GM23338 (cell line): Measurements from ENCODE around the gene ACOT2. TPM values are rescaled to one million over a fixed set of nuclear protein-coding genes. Genes with fewer than 3 reads are reported as not detected.

Experiments used
- ATAC-seq: fragments of 200-7000 bp; cut with Tn5 transposase; 3 replicates; pipeline ENCODE4 v1.9.1; 2020
- DNase-seq: peaks from one replicate; pipeline ENCODE4 v3.0.0-alpha.2; 2015; ENCODE audit warnings: low spot score
- H2AFZ ChIP-seq: fragments of 200-600 bp; sonication (generic); 2 replicates; pipeline ENCODE4 v1.8.0; 2016; ENCODE audit warnings: antibody characterized with exemption, mild to moderate bottlenecking, moderate library complexity
- H3F3A ChIP-seq: fragments of 200-600 bp; sonication (generic); replicated peaks from 2 replicates; pipeline ENCODE4 v1.8.0; 2017; ENCODE audit warnings: antibody characterized with exemption, mixed run types, low read depth
- H3K27ac ChIP-seq: fragments of 200-600 bp; sonication (generic); 2 replicates; pipeline ENCODE4 v1.6.1; 2016; ENCODE audit warnings: low read depth
- H3K27me3 ChIP-seq: fragments of 200-600 bp; sonication (generic); 2 replicates; pipeline ENCODE4 v1.8.0; 2016; ENCODE audit warnings: mild to moderate bottlenecking, mixed run types, moderate library complexity; ENCODE audit not compliant: insufficient read depth
- H3K36me3 ChIP-seq: fragments of 200-600 bp; sonication (generic); 2 replicates; pipeline ENCODE4 v1.8.0; 2016; ENCODE audit warnings: mild to moderate bottlenecking; ENCODE audit not compliant: insufficient read depth
- H3K4me1 ChIP-seq: fragments of 200-600 bp; sonication (generic); 2 replicates; pipeline ENCODE4 v1.8.0; 2016; ENCODE audit warnings: mild to moderate bottlenecking, moderate library complexity; ENCODE audit not compliant: insufficient read depth
- H3K4me2 ChIP-seq: fragments of 200-600 bp; sonication (generic); 2 replicates; pipeline ENCODE4 v1.7.1; 2017; ENCODE audit warnings: mixed run types
- H3K4me3 ChIP-seq: fragments of 200-600 bp; sonication (generic); 2 replicates; pipeline ENCODE4 v1.6.1; 2016; ENCODE audit warnings: mixed run types
- H3K79me2 ChIP-seq: fragments of 200-600 bp; sonication (generic); replicated peaks from 2 replicates; pipeline ENCODE4 v1.8.0; 2017; ENCODE audit warnings: mild to moderate bottlenecking; ENCODE audit not compliant: insufficient read depth
- H3K9me2 ChIP-seq: fragments of 200-600 bp; sonication (generic); 2 replicates; pipeline ENCODE4 v1.8.0; 2017; ENCODE audit not compliant: insufficient read depth
- H4K20me1 ChIP-seq: fragments of 200-600 bp; sonication (generic); replicated peaks from 2 replicates; pipeline ENCODE4 v1.8.0; 2017; ENCODE audit warnings: mild to moderate bottlenecking; ENCODE audit not compliant: insufficient read depth
- H3K27ac Mint-ChIP-seq: 2 replicates; pipeline ENCODE4 v1.8.0; 2020; ENCODE audit warnings: inconsistent platforms, mild to moderate bottlenecking, moderate library complexity, mixed read lengths
- H3K27me3 Mint-ChIP-seq: 3 replicates; pipeline ENCODE4 v1.8.0; 2022; ENCODE audit warnings: low read depth, mild to moderate bottlenecking, moderate library complexity, mixed read lengths, inconsistent platforms; ENCODE audit not compliant: insufficient read depth, poor library complexity
- H3K36me3 Mint-ChIP-seq: 3 replicates; pipeline ENCODE4 v1.8.0; 2021; ENCODE audit warnings: low read depth, mild to moderate bottlenecking, inconsistent platforms, moderate library complexity, mixed read lengths
- H3K4me1 Mint-ChIP-seq: 3 replicates; pipeline ENCODE4 v1.8.0; 2020; ENCODE audit warnings: mild to moderate bottlenecking, inconsistent platforms, mixed read lengths
- H3K4me3 Mint-ChIP-seq: 3 replicates; pipeline ENCODE4 v1.8.0; 2021; ENCODE audit warnings: moderate library complexity, mild to moderate bottlenecking, inconsistent platforms, mixed read lengths
- H3K9me3 Mint-ChIP-seq: 3 replicates; pipeline ENCODE4 v1.8.0; 2020; ENCODE audit warnings: moderate library complexity, mild to moderate bottlenecking, inconsistent platforms, mixed read lengths
- CREB1 ChIP-seq: fragments of 250-450 bp; sonication (Bioruptor Pico); IDR thresholded peaks from 2 replicates; pipeline ENCODE4 v1.5.0; 2020; ENCODE audit warnings: low read depth, mild to moderate bottlenecking, moderate library complexity
- CTCF ChIP-seq, 2 experiments: fragments of 200-600 bp in 1 of 2; sonication (generic) in 1 of 2; conservative IDR thresholded peaks; 2 replicates each; pipeline versions ENCODE4 v1.5.1 to v1.6.1; 2016 to 2017; ENCODE audit warnings: antibody characterized with exemption in 2 of 2, low read depth in 2 of 2, mild to moderate bottlenecking in 2 of 2, moderate library complexity in 1 of 2
- ETS1 ChIP-seq: IDR thresholded peaks from 2 replicates; pipeline ENCODE4 v1.6.1; 2016; ENCODE audit warnings: antibody characterized with exemption
- EZH2 ChIP-seq: fragments of 200-600 bp; sonication (generic); IDR thresholded peaks from one replicate; pipeline ENCODE4 v1.8.0; 2017; ENCODE audit warnings: antibody characterized with exemption, mild to moderate bottlenecking, low read depth; ENCODE audit not compliant: unreplicated experiment
- EZH2phosphoT487 ChIP-seq: fragments of 200-600 bp; sonication (generic); IDR thresholded peaks from one replicate; pipeline ENCODE4 v1.8.1; 2018; ENCODE audit warnings: antibody characterized with exemption; ENCODE audit not compliant: unreplicated experiment
- JUNB ChIP-seq: IDR thresholded peaks from one replicate; pipeline ENCODE4 v1.6.1; 2016; ENCODE audit warnings: antibody characterized with exemption; ENCODE audit not compliant: unreplicated experiment
- NANOG ChIP-seq: IDR thresholded peaks from 2 replicates; pipeline ENCODE4 v1.6.1; 2016; ENCODE audit warnings: antibody characterized with exemption, borderline replicate concordance
- POLR2AphosphoS5 ChIP-seq: IDR thresholded peaks from 2 replicates; pipeline ENCODE4 v1.6.1; 2016; ENCODE audit warnings: antibody characterized with exemption, low read depth
- REST ChIP-seq: IDR thresholded peaks from one replicate; pipeline ENCODE4 v1.6.1; 2018; ENCODE audit warnings: antibody characterized with exemption; ENCODE audit not compliant: unreplicated experiment
- STAT1 ChIP-seq: IDR thresholded peaks from one replicate; pipeline ENCODE4 v1.6.1; 2016; ENCODE audit warnings: antibody characterized with exemption; ENCODE audit not compliant: unreplicated experiment
- ZNF114 ChIP-seq: fragments of 250-450 bp; sonication (Bioruptor Pico); IDR thresholded peaks from 2 replicates; pipeline ENCODE4 v1.5.0; 2020; ENCODE audit warnings: mild to moderate bottlenecking, moderate library complexity
- ZNF331 ChIP-seq: fragments of 250-450 bp; sonication (Bioruptor Pico); IDR thresholded peaks from 2 replicates; pipeline ENCODE4 v1.5.0; 2020; ENCODE audit warnings: low read depth, mild to moderate bottlenecking, moderate library complexity
- ZNF462 ChIP-seq: fragments of 250-450 bp; sonication (Bioruptor Pico); IDR thresholded peaks from 2 replicates; pipeline ENCODE4 v1.5.0; 2020; ENCODE audit warnings: mild to moderate bottlenecking, moderate library complexity
- polyA plus RNA-seq: library from polyadenylated mRNA; unstranded; fragments of >200 nt; fragmentation: Nextera tagmentation; extraction: Ambion mirVana; gene quantifications from 2 replicates; pipeline ENCODE4 v1.2.1, GENCODE V29; 2016
- total RNA-seq: library from RNA; depleted of rRNA; stranded (reverse); fragments of >200 nt; shearing (Covaris generic); gene quantifications from 2 replicates; pipeline ENCODE4 v1.2.3, GENCODE V29; 2014

The ACOT2 gene
- total and polyA plus RNA-seq, 2 experiments from 2014 or later = 9.6 to 10.7 TPM

- TF ChIP-seq ZNF462 (CRISPR knock-in tag) (no peak), EZH2phosphoT487 (no peak)
These were observed 47.8 kb downstream of the ACOT2 start (continued) for GRCh38 chr14:73616831-73617230.

- no peak for ATAC-seq
- H3K79me2 ChIP-seq = no peaks in the 10 kb centered on the region
- Mint-ChIP-seq H3K27me3 (peaks cover 7% of the 10 kb centered on the region), H3K27ac (no peak overlapping the region), H3K36me3 (peaks cover 8% of the 10 kb centered on the region; the same call in 2 of the 3 replicates), H3K4me3 (no peak overlapping the region), H3K4me1 (peaks cover 7% of the 10 kb centered on the region), H3K9me3 (peaks cover 4% of the 10 kb centered on the region; the same call in 1 of the 3 replicates)
- H3K27ac ChIP-seq = no peak overlapping the region
- H3K4me2 ChIP-seq = no peak overlapping the region
- no peaks in the 10 kb centered on the region for H4K20me1 ChIP-seq
- DNase-seq = no peak
- H3F3A ChIP-seq = no peaks in the 10 kb centered on the region
- no peak overlapping the region for H2AFZ ChIP-seq
- H3K27me3 ChIP-seq = no peaks in the 10 kb centered on the region
- H3K9me2 ChIP-seq = no peaks in the 10 kb centered on the region
- H3K4me1 ChIP-seq = peaks cover 7% of the 10 kb centered on the region; the same call in 1 of the 2 replicates
- H3K4me3 ChIP-seq = no peak overlapping the region
- H3K36me3 ChIP-seq = no peaks in the 10 kb centered on the region
- TF ChIP-seq STAT1 (no peak), EZH2phosphoT487 (no peak), JUNB (no peak), NANOG (no peak), POLR2AphosphoS5 (no peak), ZNF331 (CRISPR knock-in tag) (no peak), REST (no peak), EZH2 (no peak), CREB1 (CRISPR knock-in tag) (no peak), ETS1 (no peak), CTCF (conservative IDR thresholded peaks at IDR 0.05; ENCODE audit: low read depth in 2 of 2) (no peak), ZNF114 (CRISPR knock-in tag) (no peak)
These were observed 50.5 kb downstream of the ACOT2 start for GRCh38 chr14:73619524-73619923.
